ENCODE data around the gene NFIX. TPM values are rescaled to one million over a fixed set of nuclear protein-coding genes. Genes with fewer than 3 reads are reported as not detected.

The NFIX gene
- total and polyA plus RNA-seq, 9 of the 15 experiments (the other 6 are each of a cell fraction or from before 2014, with no cell fraction given) = 0.28 to 26.8 (median 5.4) TPM

- in situ Hi-C loops (cut with MboI) (loop anchor here (5.0 to 10.0 kb wide), 2 partner anchors 112 to 445 kb away; no protein-coding TSS in a partner anchor), intact Hi-C loops (cut with micrococcal nuclease) (loop anchor here (5.0 kb wide), 1 partner anchor 282 kb away; no protein-coding TSS in a partner anchor)
- no peak overlapping the region for H3K4me3 ChIP-seq
- FAIRE-seq = no peak
- BruUV-seq (replicated peaks) = no TSS peak
- H4K20me1 ChIP-seq (replicated peaks; ENCODE audit: control insufficient read depth, insufficient read depth, low read length) = no peaks in the 10 kb centered on the region
- peak; percentile 42 for TF ChIP-seq PRDM10 (IDR thresholded peaks at IDR 0.05; ENCODE audit: partially characterized antibody)
- peak; percentile 66; the same call in 1 of the 2 replicates for TF ChIP-seq ZNF384 (IDR thresholded peaks at IDR 0.05; ENCODE audit: low read depth, low read length)
- no peak for TF ChIP-seq KDM4B (IDR thresholded peaks at IDR 0.05; ENCODE audit: borderline replicate concordance in 2 of 2, low read depth in 1 of 2)
- ATAC-seq = no peak
- WGBS (ENCODE audit: insufficient coverage, low coverage, missing lambda C conversion rate) = 7% methylated on average over 3 of the region's 3 CpGs
- no peaks in the 10 kb centered on the region for H3K79me2 ChIP-seq (ENCODE audit: control insufficient read depth, insufficient read depth, low read length)
- no peak overlapping the region for H3K9ac ChIP-seq (ENCODE audit: insufficient read depth in 1 of 2, low read depth in 2 of 2, low read length in 2 of 2)
- H3K27ac ChIP-seq (ENCODE audit: extremely low read depth, low read depth, low read length) = no peak overlapping the region
- DNase-seq (ENCODE audit: extremely low read depth in 1 of 4, low spot score in 3 of 4) = peak in 1 of 4 experiments; percentile 5
- H2AFZ ChIP-seq (ENCODE audit: low read depth, low read length) = no peak overlapping the region
- H3K4me2 ChIP-seq (ENCODE audit: insufficient read depth, low read length) = no peak overlapping the region
- no peaks in the 10 kb centered on the region for H3K9me3 ChIP-seq (replicated peaks; ENCODE audit: control insufficient read depth, insufficient read depth, low read depth, low read length)
- no peaks in the 10 kb centered on the region for H3K36me3 ChIP-seq (ENCODE audit: control insufficient read depth, insufficient read depth, low read length)
- POLR2A ChIA-PET = interaction anchor here (0.8 to 0.9 kb wide), 2 partner anchors 121 to 173 kb away, joined by 3 to 5 read pairs; no protein-coding TSS in a partner anchor
- H3K27me3 ChIP-seq (ENCODE audit: control insufficient read depth in 2 of 2, insufficient read depth in 2 of 2, low read length in 2 of 2) = no peaks in the 10 kb centered on the region
- CTCF ChIA-PET (ENCODE audit: low intra/inter-chr PET ratio) = interaction anchor here (0.9 kb wide), 1 partner anchor 14 kb away, joined by 3 read pairs; no protein-coding TSS in a partner anchor
- H3K4me1 ChIP-seq (replicated peaks in 1 of 2; ENCODE audit: control insufficient read depth in 2 of 2, insufficient read depth in 2 of 2, low read length in 2 of 2) = peaks cover 10 to 52% of the 10 kb centered on the region in 2 experiments; a peak in 4 of 5 replicates
- no peaks in the 10 kb centered on the region for H3K9me1 ChIP-seq (ENCODE audit: control insufficient read depth, insufficient read depth, low read length)
These were observed 15.3 kb upstream of the NFIX start for GRCh38 chr19:12979974-12980373.
